Measurements from ENCODE around the gene HOXA7.

Gene HOXA7

GRCh38 chr7:27199849-27200760 lies 43.6 kb upstream of the HOXA7 start, which contains the start of gene HOXA13 (continued):
- TF ChIP-seq ZNF138 (tag by site-specific recombination; IDR thresholded peaks at IDR 0.05; ENCODE audit: borderline replicate concordance) (no peak), GLI2 (tag by site-specific recombination; IDR thresholded peaks at IDR 0.05; ENCODE audit: borderline replicate concordance, low read depth) (no peak), ZBTB21 (tag by site-specific recombination; IDR thresholded peaks at IDR 0.05) (no peak), ZNF548 (tag by site-specific recombination; IDR thresholded peaks at IDR 0.05) (no peak), ZNF776 (tag by site-specific recombination; IDR thresholded peaks at IDR 0.05; ENCODE audit: borderline replicate concordance) (no peak), ZNF639 (tag by site-specific recombination; IDR thresholded peaks at IDR 0.05) (no peak), KLF8 (tag by site-specific recombination; IDR thresholded peaks at IDR 0.05) (peak; percentile 93), ZNF423 (tag by site-specific recombination; IDR thresholded peaks at IDR 0.05) (0 out of 2 replicates have a peak, but pooled peaks have one; percentile 41), HIC1 (tag by site-specific recombination; IDR thresholded peaks at IDR 0.05) (0 out of 2 replicates have a peak, but pooled peaks have one; percentile 19), HOXC10 (CRISPR knock-in tag; IDR thresholded peaks at IDR 0.05) (no peak), ZNF785 (tag by site-specific recombination; IDR thresholded peaks at IDR 0.05) (no peak), ZBTB48 (tag by site-specific recombination; IDR thresholded peaks at IDR 0.05) (0 out of 2 replicates have a peak, but pooled peaks have one; percentile 35), TRIM28 (IDR thresholded peaks at IDR 0.05; ENCODE audit: borderline replicate concordance, low read length) (no peak; the same call in 1 of the 2 replicates), ZEB2 (tag by site-specific recombination; IDR thresholded peaks at IDR 0.05) (0 out of 2 replicates have a peak, but pooled peaks have one; percentile 30), ZNF324 (tag by site-specific recombination; IDR thresholded peaks at IDR 0.05) (no peak), SETDB1 (IDR thresholded peaks at IDR 0.05; ENCODE audit: insufficient read length, low read length) (no peak), ZNF626 (tag by site-specific recombination; IDR thresholded peaks at IDR 0.05) (no peak), ZSCAN30 (tag by site-specific recombination; IDR thresholded peaks at IDR 0.05) (no peak; the same call in none of the 2 replicates), KLF1 (tag by site-specific recombination; IDR thresholded peaks at IDR 0.05) (peak; percentile 88), ZFP69B (tag by site-specific recombination; IDR thresholded peaks at IDR 0.05) (peak; percentile 98), GLI4 (tag by site-specific recombination; IDR thresholded peaks at IDR 0.05) (no peak), SALL2 (tag by site-specific recombination; IDR thresholded peaks at IDR 0.05; ENCODE audit: borderline replicate concordance) (no peak), ZNF501 (tag by site-specific recombination; IDR thresholded peaks at IDR 0.05) (peak; percentile 40; the same call in 1 of the 2 replicates), ELK4 (IDR thresholded peaks at IDR 0.05; ENCODE audit: borderline replicate concordance, low read depth, low read length) (no peak), ZNF843 (tag by site-specific recombination; IDR thresholded peaks at IDR 0.05) (no peak), ZNF621 (tag by site-specific recombination; IDR thresholded peaks at IDR 0.05) (no peak)
- TF ChIP-seq, protein P1, sequence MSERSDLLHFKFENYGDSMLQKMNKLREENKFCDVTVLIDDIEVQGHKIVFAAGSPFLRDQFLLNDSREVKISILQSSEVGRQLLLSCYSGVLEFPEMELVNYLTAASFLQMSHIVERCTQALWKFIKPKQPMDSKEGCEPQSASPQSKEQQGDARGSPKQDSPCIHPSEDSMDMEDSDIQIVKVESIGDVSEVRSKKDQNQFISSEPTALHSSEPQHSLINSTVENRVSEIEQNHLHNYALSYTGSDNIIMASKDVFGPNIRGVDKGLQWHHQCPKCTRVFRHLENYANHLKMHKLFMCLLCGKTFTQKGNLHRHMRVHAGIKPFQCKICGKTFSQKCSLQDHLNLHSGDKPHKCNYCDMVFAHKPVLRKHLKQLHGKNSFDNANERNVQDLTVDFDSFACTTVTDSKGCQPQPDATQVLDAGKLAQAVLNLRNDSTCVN (tag by site-specific recombination; optimal IDR thresholded peaks at IDR 0.05): peak; percentile 87
- TF ChIP-seq, protein P2, sequence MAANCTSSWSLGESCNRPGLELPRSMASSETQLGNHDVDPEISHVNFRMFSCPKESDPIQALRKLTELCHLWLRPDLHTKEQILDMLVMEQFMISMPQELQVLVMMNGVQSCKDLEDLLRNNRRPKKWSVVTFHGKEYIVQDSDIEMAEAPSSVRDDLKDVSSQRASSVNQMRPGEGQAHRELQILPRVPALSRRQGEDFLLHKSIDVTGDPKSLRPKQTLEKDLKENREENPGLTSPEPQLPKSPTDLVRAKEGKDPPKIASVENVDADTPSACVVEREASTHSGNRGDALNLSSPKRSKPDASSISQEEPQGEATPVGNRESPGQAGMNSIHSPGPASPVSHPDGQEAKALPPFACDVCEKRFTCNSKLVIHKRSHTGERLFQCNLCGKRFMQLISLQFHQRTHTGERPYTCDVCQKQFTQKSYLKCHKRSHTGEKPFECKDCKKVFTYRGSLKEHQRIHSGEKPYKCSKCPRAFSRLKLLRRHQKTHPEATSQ (tag by site-specific recombination; IDR thresholded peaks at IDR 0.05): no peak
- TF ChIP-seq, protein P3, sequence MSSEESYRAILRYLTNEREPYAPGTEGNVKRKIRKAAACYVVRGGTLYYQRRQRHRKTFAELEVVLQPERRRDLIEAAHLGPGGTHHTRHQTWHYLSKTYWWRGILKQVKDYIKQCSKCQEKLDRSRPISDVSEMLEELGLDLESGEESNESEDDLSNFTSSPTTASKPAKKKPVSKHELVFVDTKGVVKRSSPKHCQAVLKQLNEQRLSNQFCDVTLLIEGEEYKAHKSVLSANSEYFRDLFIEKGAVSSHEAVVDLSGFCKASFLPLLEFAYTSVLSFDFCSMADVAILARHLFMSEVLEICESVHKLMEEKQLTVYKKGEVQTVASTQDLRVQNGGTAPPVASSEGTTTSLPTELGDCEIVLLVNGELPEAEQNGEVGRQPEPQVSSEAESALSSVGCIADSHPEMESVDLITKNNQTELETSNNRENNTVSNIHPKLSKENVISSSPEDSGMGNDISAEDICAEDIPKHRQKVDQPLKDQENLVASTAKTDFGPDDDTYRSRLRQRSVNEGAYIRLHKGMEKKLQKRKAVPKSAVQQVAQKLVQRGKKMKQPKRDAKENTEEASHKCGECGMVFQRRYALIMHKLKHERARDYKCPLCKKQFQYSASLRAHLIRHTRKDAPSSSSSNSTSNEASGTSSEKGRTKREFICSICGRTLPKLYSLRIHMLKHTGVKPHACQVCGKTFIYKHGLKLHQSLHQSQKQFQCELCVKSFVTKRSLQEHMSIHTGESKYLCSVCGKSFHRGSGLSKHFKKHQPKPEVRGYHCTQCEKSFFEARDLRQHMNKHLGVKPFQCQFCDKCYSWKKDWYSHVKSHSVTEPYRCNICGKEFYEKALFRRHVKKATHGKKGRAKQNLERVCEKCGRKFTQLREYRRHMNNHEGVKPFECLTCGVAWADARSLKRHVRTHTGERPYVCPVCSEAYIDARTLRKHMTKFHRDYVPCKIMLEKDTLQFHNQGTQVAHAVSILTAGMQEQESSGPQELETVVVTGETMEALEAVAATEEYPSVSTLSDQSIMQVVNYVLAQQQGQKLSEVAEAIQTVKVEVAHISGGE (tag by site-specific recombination; conservative IDR thresholded peaks at IDR 0.05; ENCODE audit: low read depth): peak; percentile 29; the same call in 1 of the 2 replicates
